GM21423 (cell line): ENCODE measurements around the gene PROC.
"Not testable (repeated sequence)": the region's sequence is repeated elsewhere in the genome, so short reads cannot be mapped to it uniquely, and the experiment has no call there.

Source experiments
- ATAC-seq: cut with Tn5 transposase; IDR thresholded peaks from one replicate; pipeline ENCODE4 v1.9.1; 2021; ENCODE audit warnings: mild to moderate bottlenecking, moderate library complexity; ENCODE audit not compliant: unreplicated experiment

Gene PROC

GRCh38 chr2:127392828-127393578 lies 25.2 kb upstream of the PROC start:
- ATAC-seq = no peak

GRCh38 chr2:127394492-127394891 lies 23.7 kb upstream of the PROC start:
- no peak for ATAC-seq

- no peak for ATAC-seq
Measured at GRCh38 chr2:127397568-127398238, 20.5 kb upstream of the PROC start.

- ATAC-seq = peak; percentile 92
Measured at GRCh38 chr2:127398239-127398590, 20.0 kb upstream of the PROC start.

- ATAC-seq = no peak
Measured at GRCh38 chr2:127400533-127400896, 17.7 kb upstream of the PROC start.

GRCh38 chr2:127400897-127401756 lies 17.1 kb upstream of the PROC start:
- ATAC-seq = no peak

GRCh38 chr2:127401757-127402695 lies 16.2 kb upstream of the PROC start:
- no peak for ATAC-seq

GRCh38 chr2:127403460-127403859 lies 14.8 kb upstream of the PROC start:
- ATAC-seq = no peak

GRCh38 chr2:127404466-127405254 lies 13.6 kb upstream of the PROC start:
- ATAC-seq = no peak

GRCh38 chr2:127405255-127405610 lies 13.0 kb upstream of the PROC start:
- no peak for ATAC-seq

- no peak for ATAC-seq
Measured at GRCh38 chr2:127406454-127406853, 11.8 kb upstream of the PROC start.

- no peak for ATAC-seq
Measured at GRCh38 chr2:127407091-127407490, 11.1 kb upstream of the PROC start.

- ATAC-seq = peak; percentile 11
Measured at GRCh38 chr2:127407661-127408003, 10.6 kb upstream of the PROC start.

- ATAC-seq = peak; percentile 81
Measured at GRCh38 chr2:127408004-127408806, 10.0 kb upstream of the PROC start.

- ATAC-seq = no peak
Measured at GRCh38 chr2:127408807-127409099, 9.5 kb upstream of the PROC start.

- ATAC-seq = not testable (repeated sequence)
Measured at GRCh38 chr2:127409716-127410115, 8.5 kb upstream of the PROC start.

GRCh38 chr2:127410871-127411652 lies 7.2 kb upstream of the PROC start:
- ATAC-seq = no peak

- no peak for ATAC-seq
Measured at GRCh38 chr2:127411653-127412369, 6.4 kb upstream of the PROC start.
